ENCODE data around the gene CD24.
A peak's percentile ranks its signal among the peaks of the same experiment; 100 is the strongest.
"Not testable (repeated sequence)": the region's sequence is repeated elsewhere in the genome, so short reads cannot be mapped to it uniquely, and the experiment has no call there.

Gene CD24

GRCh38 chr6:106974336-106974998 is at the start of gene CD24:
Gene CD24 (minus strand): TSS chr6:106974729. CDS start chr6:106974646, 83 bp downstream.
- peak; percentile 13 for DNase-seq (ENCODE audit: low spot score)

- no peak for DNase-seq (ENCODE audit: low spot score)
Measured at GRCh38 chr6:107021446-107022185, 47.1 kb upstream of the CD24 start.

- no peak for DNase-seq (ENCODE audit: low spot score)
Measured at GRCh38 chr6:107020239-107020638, 45.7 kb upstream of the CD24 start.

- DNase-seq (ENCODE audit: low spot score) = not testable (repeated sequence)
Measured at GRCh38 chr6:107019628-107020027, 45.1 kb upstream of the CD24 start.

- DNase-seq (ENCODE audit: low spot score) = no peak
Measured at GRCh38 chr6:107019047-107019446, 44.5 kb upstream of the CD24 start.

- no peak for DNase-seq (ENCODE audit: low spot score)
Measured at GRCh38 chr6:107009499-107009898, 35.0 kb upstream of the CD24 start.

GRCh38 chr6:106997392-106998158 is 23.0 kb upstream of the CD24 start:
- peak; percentile 57 for DNase-seq (ENCODE audit: low spot score)

- DNase-seq (ENCODE audit: low spot score) = no peak
Measured at GRCh38 chr6:106995640-106996039, 21.1 kb upstream of the CD24 start.

- not testable (repeated sequence) for DNase-seq (ENCODE audit: low spot score)
Measured at GRCh38 chr6:106989737-106990136, 15.2 kb upstream of the CD24 start.

- no peak for DNase-seq (ENCODE audit: low spot score)
Measured at GRCh38 chr6:106988664-106989063, 14.1 kb upstream of the CD24 start.

GRCh38 chr6:106981926-106982325 is 7.4 kb upstream of the CD24 start:
- DNase-seq (ENCODE audit: low spot score) = no peak

- no peak for DNase-seq (ENCODE audit: low spot score)
Measured at GRCh38 chr6:106980926-106981325, 6.4 kb upstream of the CD24 start.

GRCh38 chr6:106979435-106979884 is 4.9 kb upstream of the CD24 start:
- peak; percentile 82 for DNase-seq (ENCODE audit: low spot score)

GRCh38 chr6:106977246-106977645 is 2.7 kb upstream of the CD24 start:
- no peak for DNase-seq (ENCODE audit: low spot score)

- DNase-seq (ENCODE audit: low spot score) = no peak
Measured at GRCh38 chr6:106976270-106976669, 1.7 kb upstream of the CD24 start.

- peak; percentile 14 for DNase-seq (ENCODE audit: low spot score)
Measured at GRCh38 chr6:106975738-106976064, 1.2 kb upstream of the CD24 start.

- peak; percentile 33 for DNase-seq (ENCODE audit: low spot score)
Measured at GRCh38 chr6:106974999-106975737, 639 bp upstream of the CD24 start.

- DNase-seq (ENCODE audit: low spot score) = no peak
Measured at GRCh38 chr6:106973836-106974335, 643 bp downstream of the CD24 start.

- no peak for DNase-seq (ENCODE audit: low spot score)
Measured at GRCh38 chr6:106973018-106973835, 1.3 kb downstream of the CD24 start.

- no peak for DNase-seq (ENCODE audit: low spot score)
Measured at GRCh38 chr6:106972500-106972899, 2.0 kb downstream of the CD24 start.

- not testable (repeated sequence) for DNase-seq (ENCODE audit: low spot score)
Measured at GRCh38 chr6:106970769-106971168, 3.8 kb downstream of the CD24 start.

Measured in RKO (cell line).